Hematopoietic multipotent progenitor cell treated with erythropoietin and hydrocortisone succinate and interleukin-3 and kit ligand, for 17 days (in vitro differentiated cells): ENCODE data around the gene RPL13A.

ENCODE experiments used
- DNase-seq: peaks from one replicate; pipeline ENCODE4 v3.0.0-alpha.2; 2015; ENCODE audit warnings: low spot score

RPL13A gene

GRCh38 chr19:49481020-49481683 lies 6.3 kb upstream of the RPL13A start:
- DNase-seq: no peak

- no peak for DNase-seq
These were observed 1.2 kb upstream of the RPL13A start for GRCh38 chr19:49486232-49486631.

- DNase-seq: no peak
These were observed 615 bp upstream of the RPL13A start for GRCh38 chr19:49486710-49487276.

- peak; percentile 43 for DNase-seq
These were observed 846 bp downstream of the RPL13A start for GRCh38 chr19:49488046-49488862.

- peak; percentile 14 for DNase-seq
These were observed 1.6 kb downstream of the RPL13A start for GRCh38 chr19:49488863-49489537.

- peak; percentile 15 for DNase-seq
These were observed 2.3 kb downstream of the RPL13A start for GRCh38 chr19:49489601-49490167.

- DNase-seq: peak; percentile 4
These were observed 3.0 kb downstream of the RPL13A start for GRCh38 chr19:49490287-49491029.

GRCh38 chr19:49491030-49491803 lies 3.8 kb downstream of the RPL13A start:
- no peak for DNase-seq

GRCh38 chr19:49491804-49492572 lies 4.6 kb downstream of the RPL13A start:
- DNase-seq: no peak

GRCh38 chr19:49492573-49493405 lies 5.4 kb downstream of the RPL13A start:
- no peak for DNase-seq

- DNase-seq: no peak
These were observed 9.2 kb downstream of the RPL13A start for GRCh38 chr19:49496574-49497008.

GRCh38 chr19:49497047-49497788 lies 9.8 kb downstream of the RPL13A start:
- peak; percentile 90 for DNase-seq

- DNase-seq: no peak
These were observed 10.3 kb downstream of the RPL13A start for GRCh38 chr19:49497789-49498103.

- no peak for DNase-seq
These were observed 11.1 kb downstream of the RPL13A start for GRCh38 chr19:49498475-49498874.

- DNase-seq: no peak
These were observed 11.7 kb downstream of the RPL13A start for GRCh38 chr19:49499030-49499670.

GRCh38 chr19:49502866-49503581 lies 15.6 kb downstream of the RPL13A start:
- DNase-seq: no peak

- DNase-seq: no peak
These were observed 16.2 kb downstream of the RPL13A start for GRCh38 chr19:49503582-49503962.
